ENCODE measurements around the gene PLEKHG3.

- TF ChIP-seq CTCF (IDR thresholded peaks at IDR 0.05) (no peak), POLR2A (IDR thresholded peaks at IDR 0.05) (no peak)
Observed at GRCh38 chr14:64799555-64799954, 95.3 kb downstream of the PLEKHG3 start.
